Vagina (tissue), 2 donors: ENCODE results near the gene DCDC2C. TPM values are rescaled to one million over a fixed set of nuclear protein-coding genes. Genes with fewer than 3 reads are reported as not detected.

Experiments used
- DNase-seq, 2 donors: peaks; one replicate each; pipeline ENCODE4 v3.0.0-alpha.2; 2017; ENCODE audit errors: extremely low spot score in 2 of 2
- H3K27ac ChIP-seq: fragments of 200-600 bp; sonication (generic); one replicate; pipeline ENCODE4 v1.5.1; 2019
- H3K27me3 ChIP-seq: fragments of 200-600 bp; sonication (generic); one replicate; pipeline ENCODE4 v1.5.1; 2019
- H3K36me3 ChIP-seq, 2 donors: fragments of 200-600 bp; sonication (generic); one replicate each; pipeline ENCODE4 v1.5.1; 2017 to 2019
- H3K4me1 ChIP-seq: fragments of 200-600 bp; sonication (generic); one replicate; pipeline ENCODE4 v1.5.1; 2019
- H3K4me3 ChIP-seq, 2 donors: fragments of 200-600 bp; sonication (generic); 1 replicate in 1 of 2; 2 replicates in 1 of 2; pipeline ENCODE4 v1.5.1; 2016 to 2019
- H3K9me3 ChIP-seq: fragments of 200-600 bp; sonication (generic); one replicate; pipeline ENCODE4 v1.5.1; 2019
- CTCF ChIP-seq, 3 experiments: fragments of 450-650 bp in 2 of 3; fragments of 200-600 bp in 1 of 3; sonication (generic) in 1 of 3; IDR thresholded peaks; one replicate each; pipeline ENCODE4 v1.5.1; 2017 to 2019; ENCODE audit warnings: antibody characterized with exemption in 3 of 3, mild to moderate bottlenecking in 2 of 3, moderate library complexity in 2 of 3
- POLR2A ChIP-seq, 2 donors: fragments of 450-650 bp; IDR thresholded peaks; one replicate each; pipeline ENCODE4 v1.6.1; 2017; ENCODE audit warnings: antibody characterized with exemption in 2 of 2, mild to moderate bottlenecking in 2 of 2, moderate library complexity in 2 of 2
- POLR2AphosphoS5 ChIP-seq, 2 donors: sonication (generic); formaldehyde crosslinking; IDR thresholded peaks; one replicate each; pipeline ENCODE4 v1.9.0; 2017; ENCODE audit warnings: antibody characterized with exemption in 2 of 2, mild to moderate bottlenecking in 2 of 2, low read depth in 1 of 2; ENCODE audit not compliant: insufficient read depth in 1 of 2
- intact Hi-C: fragments of 100-400 bp; cut with DNase I; formaldehyde crosslinking; loops from one replicate; pipeline ENCODE4 v1.15.1; 2023
- total RNA-seq: library from RNA; depleted of rRNA; stranded (reverse); fragments of >200 nt; gene quantifications from one replicate; pipeline ENCODE4 v1.2.3, GENCODE V29; 2016

The DCDC2C gene
- total RNA-seq, 1 donor from 2014 or later = not detected

- no peak overlapping the region for H3K4me3 ChIP-seq
- DNase-seq = peak in 1 of 2 donors; percentile 37
- H3K27ac ChIP-seq = no peak overlapping the region
- no peaks in the 10 kb centered on the region for H3K36me3 ChIP-seq
- TF ChIP-seq CTCF (IDR thresholded peaks at IDR 0.05) (no peak), POLR2AphosphoS5 (IDR thresholded peaks at IDR 0.05; ENCODE audit: insufficient read depth in 1 of 2, low read depth in 1 of 2) (no peak)
- H3K9me3 ChIP-seq = no peaks in the 10 kb centered on the region
- intact Hi-C loops = no loop called here
- no peaks in the 10 kb centered on the region for H3K4me1 ChIP-seq
- no peaks in the 10 kb centered on the region for H3K27me3 ChIP-seq
Measured at GRCh38 chr2:3839476-3839875, 136.1 kb downstream of the DCDC2C start.

GRCh38 chr2:3840611-3841155 is 137.3 kb downstream of the DCDC2C start:
- TF ChIP-seq CTCF (IDR thresholded peaks at IDR 0.05) (no peak), POLR2AphosphoS5 (IDR thresholded peaks at IDR 0.05; ENCODE audit: insufficient read depth in 1 of 2, low read depth in 1 of 2) (no peak), POLR2A (IDR thresholded peaks at IDR 0.05) (no peak)
- H3K27ac ChIP-seq = no peak overlapping the region
- no peak overlapping the region for H3K4me3 ChIP-seq
- no peaks in the 10 kb centered on the region for H3K4me1 ChIP-seq
- H3K27me3 ChIP-seq = no peaks in the 10 kb centered on the region
- peak in 1 of 2 donors; percentile 56 for DNase-seq
- no peaks in the 10 kb centered on the region for H3K9me3 ChIP-seq
- intact Hi-C loops = no loop called here
- H3K36me3 ChIP-seq = no peaks in the 10 kb centered on the region

GRCh38 chr2:3847397-3848052 is 144.2 kb downstream of the DCDC2C start:
- Histone ChIP-seq H3K36me3 (no peaks in the 10 kb centered on the region), H3K27ac (no peak overlapping the region), H3K9me3 (no peaks in the 10 kb centered on the region), H3K4me1 (no peaks in the 10 kb centered on the region), H3K4me3 (no peak overlapping the region), H3K27me3 (no peaks in the 10 kb centered on the region)
- no peak for DNase-seq
- intact Hi-C loops = no loop called here
- TF ChIP-seq POLR2AphosphoS5 (IDR thresholded peaks at IDR 0.05; ENCODE audit: insufficient read depth in 1 of 2, low read depth in 1 of 2) = no peak
- no peak for TF ChIP-seq POLR2A (IDR thresholded peaks at IDR 0.05)
- TF ChIP-seq CTCF (IDR thresholded peaks at IDR 0.05) = no peak

DNA sequence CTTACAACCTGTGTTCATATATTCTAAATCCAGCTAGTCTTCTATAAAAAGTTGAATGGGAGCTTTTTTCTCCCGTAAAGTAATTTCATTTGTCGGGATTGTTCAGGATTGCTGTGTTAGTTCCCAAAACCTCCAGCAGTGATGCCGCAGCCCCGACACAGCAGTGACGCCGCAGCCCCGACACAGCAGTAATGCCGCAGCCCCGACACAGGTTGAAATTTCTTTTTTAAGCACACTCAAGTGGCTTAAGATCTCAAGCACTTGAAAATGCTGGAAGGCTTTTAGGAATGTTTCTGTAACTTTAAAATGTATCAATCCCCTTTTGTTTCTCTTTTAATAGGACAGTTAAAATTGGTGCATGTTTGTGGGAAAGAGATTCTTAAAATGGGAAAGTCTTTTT is 145.4 kb downstream of the DCDC2C start:
- Histone ChIP-seq H3K36me3 (no peaks in the 10 kb centered on the region), H3K27ac (no peak overlapping the region), H3K9me3 (no peaks in the 10 kb centered on the region), H3K4me3 (no peak overlapping the region), H3K4me1 (no peaks in the 10 kb centered on the region), H3K27me3 (no peaks in the 10 kb centered on the region)
- TF ChIP-seq CTCF (IDR thresholded peaks at IDR 0.05) (no peak), POLR2AphosphoS5 (IDR thresholded peaks at IDR 0.05; ENCODE audit: insufficient read depth in 1 of 2, low read depth in 1 of 2) (no peak), POLR2A (IDR thresholded peaks at IDR 0.05) (no peak)
- DNase-seq = no peak
- intact Hi-C loops = no loop called here

GRCh38 chr2:3849213-3849612 is 145.8 kb downstream of the DCDC2C start:
- H3K27ac ChIP-seq = no peak overlapping the region
- H3K4me1 ChIP-seq = no peaks in the 10 kb centered on the region
- no peak for DNase-seq
- no peak overlapping the region for H3K4me3 ChIP-seq
- TF ChIP-seq POLR2AphosphoS5 (IDR thresholded peaks at IDR 0.05; ENCODE audit: insufficient read depth in 1 of 2, low read depth in 1 of 2) (no peak), CTCF (IDR thresholded peaks at IDR 0.05) (no peak), POLR2A (IDR thresholded peaks at IDR 0.05) (no peak)
- H3K27me3 ChIP-seq = no peaks in the 10 kb centered on the region
- no peaks in the 10 kb centered on the region for H3K36me3 ChIP-seq
- H3K9me3 ChIP-seq = no peaks in the 10 kb centered on the region
- intact Hi-C loops = no loop called here
